CD4-positive, CD25-positive, alpha-beta regulatory T cell (primary cell): Measurements from ENCODE around the gene MB21D2. TPM values are rescaled to one million over a fixed set of nuclear protein-coding genes. Genes with fewer than 3 reads are reported as not detected.

Source experiments
- ATAC-seq, 2 donors: fragments of 150-1000 bp; cut with Tn5 transposase; one replicate each; pipeline ENCODE4 v1.10.0; 2021; ENCODE audit warnings: low read depth in 2 of 2, moderate number of reproducible peaks in 2 of 2, moderate library complexity in 1 of 2
- DNase-seq, 3 donors: peaks; one replicate each; pipeline versions ENCODE4 v3.0.0 to v3.0.0-alpha.2; 2012 to 2022; ENCODE audit warnings: mixed read lengths in 1 of 3
- H3K27ac ChIP-seq: one replicate; pipeline ENCODE4 v1.7.0; 2013; ENCODE audit warnings: mild to moderate bottlenecking, low read length; ENCODE audit not compliant: insufficient read depth, poor library complexity, severe bottlenecking
- H3K27me3 ChIP-seq: one replicate; pipeline ENCODE4 v1.7.0; 2013; ENCODE audit warnings: low read length; ENCODE audit not compliant: control insufficient read depth, insufficient read depth
- H3K36me3 ChIP-seq: one replicate; pipeline ENCODE4 v1.7.0; 2013; ENCODE audit warnings: mild to moderate bottlenecking, low read length, moderate library complexity; ENCODE audit not compliant: control insufficient read depth, insufficient read depth
- H3K4me1 ChIP-seq: 2 replicates; pipeline ENCODE4 v1.7.0; 2013; ENCODE audit warnings: mild to moderate bottlenecking, low read length; ENCODE audit not compliant: insufficient read depth, control insufficient read depth, poor library complexity, severe bottlenecking
- H3K4me3 ChIP-seq: one replicate; pipeline ENCODE4 v1.7.0; 2013; ENCODE audit warnings: low read depth, mild to moderate bottlenecking, low read length, moderate library complexity
- H3K9me3 ChIP-seq, 2 experiments: 1 replicate in 1 of 2; 2 replicates in 1 of 2; pipeline ENCODE4 v1.7.0; 2013; ENCODE audit warnings: low read length in 2 of 2, mild to moderate bottlenecking in 1 of 2, moderate library complexity in 1 of 2; ENCODE audit not compliant: control insufficient read depth in 2 of 2
- H3K27ac Mint-ChIP-seq, 3 donors: one replicate each; pipeline ENCODE4 v1.8.0; 2020 to 2022; ENCODE audit warnings: mild to moderate bottlenecking in 3 of 3, mixed read lengths in 3 of 3, moderate library complexity in 2 of 3
- H3K27me3 Mint-ChIP-seq: one replicate; pipeline ENCODE4 v1.8.0; 2022; ENCODE audit warnings: mild to moderate bottlenecking, mixed read lengths
- H3K36me3 Mint-ChIP-seq: one replicate; pipeline ENCODE4 v1.8.0; 2020; ENCODE audit warnings: mixed read lengths
- H3K4me1 Mint-ChIP-seq, 4 donors: one replicate each; pipeline ENCODE4 v1.8.0; 2020 to 2022; ENCODE audit warnings: mixed read lengths in 4 of 4, mild to moderate bottlenecking in 1 of 4
- H3K4me3 Mint-ChIP-seq, 4 donors: one replicate each; pipeline ENCODE4 v1.8.0; 2020 to 2022; ENCODE audit warnings: mild to moderate bottlenecking in 4 of 4, mixed read lengths in 4 of 4, moderate library complexity in 3 of 4
- H3K9me3 Mint-ChIP-seq, 7 donors: one replicate each; pipeline ENCODE4 v1.8.0; 2020 to 2022; ENCODE audit warnings: mixed read lengths in 7 of 7, mild to moderate bottlenecking in 3 of 7, moderate library complexity in 2 of 7
- polyA plus RNA-seq, 4 donors: library from polyadenylated mRNA; unstranded; fragments of 300-500 nt; fragmentation: Illumina TruSeq; gene quantifications; one replicate each; pipeline ENCODE4 v1.2.3, GENCODE V29; 2021
- total RNA-seq: library from RNA; stranded (reverse); gene quantifications from one replicate; pipeline ENCODE4 v1.2.3, GENCODE V29; 2022

MB21D2 gene
- total and polyA plus RNA-seq, 5 donors from 2014 or later: 2.6 to 10.8 (median 3.3) TPM

DNA sequence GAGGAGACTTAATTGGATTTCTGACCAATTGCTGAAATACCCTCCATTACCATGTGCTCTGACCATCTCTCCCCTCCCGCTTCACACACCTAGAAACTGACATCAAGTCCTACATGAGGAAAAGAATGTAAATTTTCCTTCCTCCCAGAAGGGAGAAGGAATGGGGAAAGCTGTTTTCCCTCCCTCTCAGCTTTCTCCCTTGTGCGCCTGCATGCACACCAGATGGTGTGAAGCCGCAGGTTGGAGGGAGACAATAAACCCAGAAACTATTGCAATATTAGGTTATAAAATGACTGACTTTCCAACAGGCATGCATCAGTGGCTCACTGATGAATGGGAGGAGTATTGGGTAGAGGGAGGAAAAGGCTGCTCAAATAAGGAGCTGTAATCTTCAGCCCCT is 50.9 kb downstream of the MB21D2 start:
- Mint-ChIP-seq H3K27me3 (no peaks in the 10 kb centered on the region), H3K36me3 (no peaks in the 10 kb centered on the region), H3K4me3 (no peak overlapping the region), H3K4me1 (peaks cover 0 to 24% (median 9%) of the 10 kb centered on the region in 4 donors), H3K27ac (no peak overlapping the region), H3K9me3 (peaks cover 0 to 2% (median 0%) of the 10 kb centered on the region in 7 donors)
- Histone ChIP-seq H3K4me1 (peaks cover 4% of the 10 kb centered on the region), H3K9me3 (no peaks in the 10 kb centered on the region), H3K36me3 (no peaks in the 10 kb centered on the region), H3K27ac (no peak overlapping the region), H3K4me3 (no peak overlapping the region), H3K27me3 (no peaks in the 10 kb centered on the region)
- DNase-seq: no peak
- ATAC-seq: no peak

DNA sequence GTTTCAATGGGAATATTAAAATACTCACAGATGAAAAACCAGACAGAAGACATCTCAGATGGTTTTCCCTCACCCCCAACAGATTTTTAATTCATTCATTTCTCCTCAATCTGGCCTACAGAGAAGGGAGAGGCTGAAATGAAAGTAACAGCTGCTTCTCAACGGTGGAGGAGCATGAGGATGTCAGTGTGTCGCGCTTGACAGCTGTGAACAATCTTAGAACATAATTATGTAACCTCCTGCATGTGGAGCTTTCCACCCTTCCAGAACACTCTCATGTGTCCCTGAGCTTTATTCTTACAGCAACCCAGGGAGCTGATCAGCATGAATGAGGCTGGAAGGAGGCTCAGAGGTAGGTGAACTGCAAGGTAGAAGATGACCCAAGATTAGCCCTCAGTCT is 52.7 kb downstream of the MB21D2 start:
- Mint-ChIP-seq H3K4me1 (peaks cover 0 to 26% (median 11%) of the 10 kb centered on the region in 4 donors), H3K27ac (no peak overlapping the region), H3K27me3 (no peaks in the 10 kb centered on the region), H3K36me3 (no peaks in the 10 kb centered on the region), H3K9me3 (no peaks in the 10 kb centered on the region), H3K4me3 (no peak overlapping the region)
- peak in 1 of 3 donors; percentile 16 for DNase-seq
- Histone ChIP-seq H3K27me3 (no peaks in the 10 kb centered on the region), H3K27ac (no peak overlapping the region), H3K36me3 (no peaks in the 10 kb centered on the region), H3K4me3 (no peak overlapping the region), H3K9me3 (no peaks in the 10 kb centered on the region), H3K4me1 (peaks cover 5% of the 10 kb centered on the region)
- no peak for ATAC-seq

DNA sequence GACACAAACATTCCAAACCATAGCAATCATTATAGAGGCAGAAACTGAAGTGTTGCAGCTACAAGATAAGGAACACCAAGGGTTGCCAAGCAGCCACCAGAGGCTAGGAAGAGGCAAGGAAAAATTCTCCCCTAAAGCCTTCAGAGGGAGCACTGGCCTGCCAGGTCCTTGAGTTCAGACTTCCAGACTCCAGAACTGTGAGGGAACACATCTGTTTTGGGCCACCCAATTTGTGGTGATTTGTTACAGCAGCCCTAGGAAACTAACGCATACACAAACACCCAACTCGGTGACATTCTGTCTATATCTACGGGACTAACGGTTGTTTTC is 54.6 kb downstream of the MB21D2 start:
- H3K27ac ChIP-seq: no peak overlapping the region
- peaks cover 5% of the 10 kb centered on the region for H3K4me1 ChIP-seq
- no peaks in the 10 kb centered on the region for H3K9me3 ChIP-seq
- no peak overlapping the region for H3K4me3 Mint-ChIP-seq
- ATAC-seq: no peak
- H3K27me3 Mint-ChIP-seq: no peaks in the 10 kb centered on the region
- no peaks in the 10 kb centered on the region for H3K36me3 Mint-ChIP-seq
- no peaks in the 10 kb centered on the region for H3K27me3 ChIP-seq
- H3K27ac Mint-ChIP-seq: no peak overlapping the region
- no peak for DNase-seq
- H3K4me1 Mint-ChIP-seq: peaks cover 0 to 24% (median 14%) of the 10 kb centered on the region in 4 donors
- H3K4me3 ChIP-seq: no peak overlapping the region
- H3K36me3 ChIP-seq: no peaks in the 10 kb centered on the region
- no peaks in the 10 kb centered on the region for H3K9me3 Mint-ChIP-seq

DNA sequence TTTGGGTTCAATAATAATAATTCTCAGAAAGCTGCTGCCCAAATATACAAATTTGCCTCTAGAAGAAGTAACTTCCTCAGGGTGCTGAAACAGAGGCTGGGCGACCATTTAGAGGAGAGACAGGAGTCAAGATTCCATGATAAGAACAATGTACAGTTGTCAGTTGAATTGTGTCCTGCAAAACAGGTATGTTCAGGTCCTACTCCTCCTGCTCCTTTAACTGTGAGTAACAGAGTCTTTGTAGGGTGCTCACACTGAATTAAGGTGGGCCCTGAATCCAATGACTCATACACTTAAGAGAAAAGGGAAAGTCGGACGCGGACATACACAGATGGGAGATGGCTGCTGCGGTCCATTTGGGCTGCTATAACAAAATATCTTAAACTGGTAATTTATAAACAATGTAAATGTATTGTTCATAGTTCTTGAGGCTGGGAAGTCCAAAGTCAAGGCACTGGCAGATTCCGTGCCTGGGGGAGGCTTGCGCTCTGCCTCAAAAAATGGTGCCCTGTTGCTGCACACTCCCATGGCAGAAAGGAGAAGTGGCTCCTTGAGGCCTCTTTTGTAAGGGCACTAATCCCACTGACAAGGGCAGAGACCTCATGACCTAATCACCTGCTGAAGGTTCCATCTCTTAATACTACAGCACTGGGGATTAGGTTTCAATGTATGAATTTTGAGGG is 55.1 kb downstream of the MB21D2 start:
- Histone ChIP-seq H3K36me3 (no peaks in the 10 kb centered on the region), H3K27ac (no peak overlapping the region), H3K4me1 (peaks cover 5% of the 10 kb centered on the region), H3K9me3 (no peaks in the 10 kb centered on the region), H3K4me3 (no peak overlapping the region), H3K27me3 (no peaks in the 10 kb centered on the region)
- ATAC-seq: no peak
- DNase-seq: no peak
- H3K4me1 Mint-ChIP-seq: peaks cover 0 to 23% (median 14%) of the 10 kb centered on the region in 4 donors
- no peak overlapping the region for H3K4me3 Mint-ChIP-seq
- peak overlapping the region in 1 of 3 donors; percentile 45 for H3K27ac Mint-ChIP-seq
- no peaks in the 10 kb centered on the region for H3K9me3 Mint-ChIP-seq
- H3K36me3 Mint-ChIP-seq: no peaks in the 10 kb centered on the region
- H3K27me3 Mint-ChIP-seq: no peaks in the 10 kb centered on the region

DNA sequence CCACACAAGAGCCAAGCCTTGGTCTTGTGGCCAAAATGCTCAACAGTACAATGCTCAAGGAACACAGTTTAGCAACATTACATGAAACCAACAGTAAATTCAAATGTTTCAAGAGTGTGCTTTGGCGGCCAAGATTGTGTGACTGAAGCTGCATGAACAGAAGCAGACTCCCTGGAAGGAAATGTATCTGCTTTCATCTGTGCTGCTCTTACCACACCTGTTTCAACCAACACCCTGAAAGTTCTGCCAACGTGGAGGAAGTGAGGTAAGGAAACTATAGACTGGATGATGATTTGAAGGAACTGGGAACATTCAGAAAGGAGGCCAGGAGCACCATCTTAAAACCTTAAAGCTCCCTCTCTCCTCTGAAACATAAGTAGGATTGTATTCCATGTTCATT is 55.7 kb downstream of the MB21D2 start:
- DNase-seq (peak in 1 of 3 donors; percentile 60), ATAC-seq (no peak)
- Histone ChIP-seq H3K4me1 (peaks cover 5% of the 10 kb centered on the region), H3K9me3 (no peaks in the 10 kb centered on the region), H3K27me3 (no peaks in the 10 kb centered on the region), H3K36me3 (no peaks in the 10 kb centered on the region), H3K27ac (no peak overlapping the region), H3K4me3 (no peak overlapping the region)
- Mint-ChIP-seq H3K4me1 (peaks cover 0 to 21% (median 14%) of the 10 kb centered on the region in 4 donors), H3K9me3 (no peaks in the 10 kb centered on the region), H3K27ac (peak overlapping the region in 2 of 3 donors; percentile 28 to 45), H3K27me3 (no peaks in the 10 kb centered on the region), H3K36me3 (no peaks in the 10 kb centered on the region), H3K4me3 (no peak overlapping the region)

DNA sequence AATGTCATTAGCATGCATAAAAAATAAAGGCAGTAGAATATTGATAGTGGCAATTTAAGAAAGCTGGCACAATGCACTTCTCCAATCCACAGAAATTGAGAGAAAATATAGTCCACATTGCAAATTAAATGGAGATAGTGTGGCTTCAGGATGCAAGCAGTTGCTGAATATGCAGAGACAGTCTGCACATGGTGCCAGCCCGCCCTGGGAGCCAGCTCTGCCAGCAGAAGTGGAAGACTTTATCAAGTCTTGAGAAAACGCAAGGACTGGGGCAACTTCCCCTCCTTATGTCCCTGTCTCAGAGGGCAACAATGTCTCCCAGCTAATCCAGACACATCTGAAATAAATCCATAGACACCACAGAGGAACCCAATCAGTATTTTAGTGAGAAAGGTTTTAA is 57.2 kb downstream of the MB21D2 start:
- no peaks in the 10 kb centered on the region for H3K9me3 ChIP-seq
- no peaks in the 10 kb centered on the region for H3K27me3 ChIP-seq
- Mint-ChIP-seq H3K27ac (peak overlapping the region in 1 of 3 donors; percentile 54), H3K27me3 (no peaks in the 10 kb centered on the region), H3K9me3 (no peaks in the 10 kb centered on the region), H3K36me3 (no peaks in the 10 kb centered on the region), H3K4me1 (peaks cover 0 to 19% (median 13%) of the 10 kb centered on the region in 4 donors), H3K4me3 (no peak overlapping the region)
- H3K36me3 ChIP-seq: no peaks in the 10 kb centered on the region
- ATAC-seq (no peak), DNase-seq (no peak)
- H3K4me1 ChIP-seq: peaks cover 5% of the 10 kb centered on the region
- H3K4me3 ChIP-seq: no peak overlapping the region
- H3K27ac ChIP-seq: no peak overlapping the region

DNA sequence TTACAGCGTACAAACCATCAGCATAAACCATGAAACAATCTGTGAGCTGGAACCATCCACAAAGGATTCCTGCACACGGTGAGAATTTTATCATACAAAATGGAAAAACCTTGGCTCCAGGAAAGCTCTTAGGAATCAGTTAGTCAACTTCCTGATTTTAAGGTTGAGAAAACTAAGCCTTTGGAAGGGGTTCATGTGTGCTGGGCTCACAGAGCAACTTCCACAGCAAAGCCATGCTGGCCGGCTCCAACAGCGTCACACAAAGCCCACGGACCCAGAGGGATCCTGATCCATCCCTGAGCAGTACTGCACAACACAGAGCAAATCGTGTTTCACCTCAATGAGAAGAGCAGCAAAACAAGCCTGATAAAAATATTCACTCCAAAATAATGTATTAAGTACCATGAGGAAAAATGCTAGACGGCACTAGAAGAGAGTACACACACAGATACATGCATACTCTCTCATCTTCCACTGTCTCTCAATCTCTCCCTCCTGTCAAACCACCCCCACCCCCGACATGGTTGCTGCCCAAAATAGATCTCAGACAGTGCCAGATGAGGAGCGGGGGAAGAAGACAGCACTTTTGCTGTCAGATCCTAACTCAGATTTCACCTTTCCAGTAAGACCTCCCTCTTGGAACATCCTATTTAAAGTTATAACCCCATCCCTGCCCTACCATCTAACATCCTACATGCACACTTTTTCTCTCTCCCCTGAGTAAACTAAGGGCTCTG is 58.6 kb downstream of the MB21D2 start:
- no peaks in the 10 kb centered on the region for H3K9me3 ChIP-seq
- H3K27me3 ChIP-seq: no peaks in the 10 kb centered on the region
- peaks cover 5% of the 10 kb centered on the region for H3K4me1 ChIP-seq
- no peak for ATAC-seq
- Mint-ChIP-seq H3K4me3 (no peak overlapping the region), H3K27ac (peak overlapping the region in 2 of 3 donors; percentile 28 to 32), H3K36me3 (no peaks in the 10 kb centered on the region), H3K27me3 (no peaks in the 10 kb centered on the region), H3K9me3 (no peaks in the 10 kb centered on the region), H3K4me1 (peaks cover 0 to 12% (median 10%) of the 10 kb centered on the region in 4 donors)
- H3K36me3 ChIP-seq: no peaks in the 10 kb centered on the region
- no peak overlapping the region for H3K27ac ChIP-seq
- DNase-seq: no peak
- H3K4me3 ChIP-seq: no peak overlapping the region

DNA sequence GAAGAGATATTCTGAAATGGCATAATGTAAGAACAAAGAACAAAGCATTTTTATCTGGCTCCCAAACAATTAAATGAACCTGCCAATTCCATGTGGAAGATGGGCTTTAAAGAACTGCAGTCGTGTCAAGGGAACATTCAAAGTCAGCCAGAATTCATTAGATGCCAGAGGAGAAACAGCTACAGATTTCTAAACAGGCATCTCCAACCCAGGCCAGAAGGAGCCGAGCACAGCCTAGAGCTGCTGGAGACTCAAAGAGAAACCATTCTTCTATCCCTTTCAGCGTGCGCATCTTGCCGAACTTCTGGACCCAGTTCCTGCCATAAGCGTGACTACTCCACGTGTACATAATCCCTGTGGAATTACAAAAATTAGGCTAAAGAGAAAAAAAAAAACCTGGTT is 60.4 kb downstream of the MB21D2 start:
- Mint-ChIP-seq H3K27me3 (no peaks in the 10 kb centered on the region), H3K9me3 (no peaks in the 10 kb centered on the region), H3K36me3 (no peaks in the 10 kb centered on the region), H3K27ac (peak overlapping the region in 1 of 3 donors; percentile 77), H3K4me1 (peaks cover 0 to 12% (median 7%) of the 10 kb centered on the region in 4 donors), H3K4me3 (no peak overlapping the region)
- H3K36me3 ChIP-seq: no peaks in the 10 kb centered on the region
- ATAC-seq: no peak
- DNase-seq: no peak
- no peaks in the 10 kb centered on the region for H3K9me3 ChIP-seq
- H3K4me1 ChIP-seq: peaks cover 5% of the 10 kb centered on the region
- H3K27me3 ChIP-seq: no peaks in the 10 kb centered on the region
- H3K4me3 ChIP-seq: no peak overlapping the region
- no peak overlapping the region for H3K27ac ChIP-seq
